Body of pancreas (tissue), 4 donors: ENCODE measurements around the gene KRTAP10-5. TPM values are rescaled to one million over a fixed set of nuclear protein-coding genes. Genes with fewer than 3 reads are reported as not detected.
"Not testable (repeated sequence)": the region's sequence is repeated elsewhere in the genome, so short reads cannot be mapped to it uniquely, and the experiment has no call there.

Source experiments
- ATAC-seq: fragments of 150-250 bp; one replicate; pipeline ENCODE4 v1.9.1; 2016
- DNase-seq, 4 donors: peaks; one replicate each; pipeline ENCODE4 v3.0.0-alpha.2; 2019
- H3K27ac ChIP-seq, 4 donors: fragments of 200-600 bp; sonication (generic); 1 replicate in 3 of 4; 2 replicates in 1 of 4; pipeline versions ENCODE4 v1.5.1 to v1.6.1; 2016 to 2019; ENCODE audit warnings: mild to moderate bottlenecking in 1 of 4, mixed read lengths in 1 of 4, moderate library complexity in 1 of 4
- H3K27me3 ChIP-seq, 2 donors: fragments of 200-600 bp; sonication (generic); one replicate each; pipeline ENCODE4 v1.6.0; 2016; ENCODE audit warnings: mild to moderate bottlenecking in 1 of 2
- H3K36me3 ChIP-seq, 2 donors: fragments of 200-600 bp; sonication (generic); replicated peaks in 1 of 2; 2 replicates each; pipeline ENCODE4 v1.5.1; 2016; ENCODE audit warnings: low read depth in 2 of 2; ENCODE audit not compliant: insufficient read depth in 1 of 2
- H3K4me1 ChIP-seq: fragments of 200-600 bp; sonication (generic); one replicate; pipeline ENCODE4 v1.6.0; 2016
- H3K4me3 ChIP-seq, 2 donors: fragments of 200-600 bp; sonication (generic); 1 replicate in 1 of 2; 2 replicates in 1 of 2; pipeline ENCODE4 v1.5.1; 2016 to 2019
- H3K9me3 ChIP-seq, 3 donors: fragments of 200-600 bp; sonication (generic); 1 replicate in 2 of 3; 2 replicates in 1 of 3; pipeline ENCODE4 v1.5.1; 2016
- CTCF ChIP-seq, 7 experiments: fragments of 450-650 bp in 4 of 7; fragments of 200-600 bp in 3 of 7; sonication (generic) in 3 of 7; IDR thresholded peaks; one replicate each; pipeline ENCODE4 v1.5.1; 2016 to 2019; ENCODE audit warnings: antibody characterized with exemption in 7 of 7
- POLR2A ChIP-seq, 3 donors: fragments of 450-650 bp; IDR thresholded peaks; one replicate each; pipeline ENCODE4 v1.6.1; 2016; ENCODE audit warnings: antibody characterized with exemption in 3 of 3, mild to moderate bottlenecking in 2 of 3
- WGBS, 2 donors: methylation state at CpG; one replicate each; pipeline ENCODE4 v1.1.5; 2017; 5-methylcytosine and 5-hydroxymethylcytosine counted together
- intact Hi-C: fragments of 100-400 bp; cut with DNase I; formaldehyde crosslinking; loops from one replicate; pipeline ENCODE4 v1.15.1; 2023
- total RNA-seq, 2 donors: library from RNA; depleted of rRNA; stranded (reverse); fragments of >200 nt; gene quantifications; one replicate each; pipeline ENCODE4 v1.1.0, GENCODE V29; 2016

Gene KRTAP10-5
- total RNA-seq, 2 donors from 2014 or later = not detected

- WGBS, 2 donors = 62 to 65% methylated on average over 6 to 13 of the region's 13 CpGs
- intact Hi-C loops = no loop called here
- Histone ChIP-seq H3K27me3 (peaks cover 0 to 2% of the 10 kb centered on the region in 2 donors), H3K36me3 (no peaks in the 10 kb centered on the region), H3K9me3 (no peaks in the 10 kb centered on the region), H3K4me3 (no peak overlapping the region), H3K4me1 (no peaks in the 10 kb centered on the region), H3K27ac (no peak overlapping the region)
- no peak for DNase-seq
- TF ChIP-seq CTCF (IDR thresholded peaks at IDR 0.05) (no peak), POLR2A (IDR thresholded peaks at IDR 0.05) (no peak)
- no peak for ATAC-seq
Observed at GRCh38 chr21:44552681-44553080, 27.7 kb downstream of the KRTAP10-5 start.

- Histone ChIP-seq H3K4me3 (no peak overlapping the region), H3K27ac (no peak overlapping the region), H3K27me3 (peaks cover 0 to 3% of the 10 kb centered on the region in 2 donors), H3K36me3 (no peaks in the 10 kb centered on the region), H3K9me3 (no peaks in the 10 kb centered on the region), H3K4me1 (no peaks in the 10 kb centered on the region)
- ATAC-seq = no peak
- DNase-seq = no peak
- intact Hi-C loops = no loop called here
- no peak for TF ChIP-seq CTCF (IDR thresholded peaks at IDR 0.05)
- TF ChIP-seq POLR2A (IDR thresholded peaks at IDR 0.05) = no peak
- 83% methylated on average over 6 of the region's 6 CpGs; no CpG with 5 or more reads in 1 of the 2 donors for WGBS, 2 donors
Observed at GRCh38 chr21:44552136-44552535, 28.3 kb downstream of the KRTAP10-5 start.

GRCh38 chr21:44551340-44551961, 29.0 kb downstream of the KRTAP10-5 start, which contains the start of gene KRTAP10-2:
Gene KRTAP10-2, minus strand, starts transcription at chr21:44551505. Its CDS starts 47 bp downstream, at chr21:44551458.
- intact Hi-C loops = no loop called here
- Histone ChIP-seq H3K36me3 (no peaks in the 10 kb centered on the region), H3K27me3 (peaks cover 0 to 3% of the 10 kb centered on the region in 2 donors), H3K4me3 (no peak within 1 kb of the TSS), H3K4me1 (no peaks in the 10 kb centered on the region), H3K27ac (no peak within 1 kb of the TSS), H3K9me3 (peaks cover 0 to 4% (median 0%) of the 10 kb centered on the region in 3 donors)
- TF ChIP-seq CTCF (IDR thresholded peaks at IDR 0.05) = no peak
- no peak for TF ChIP-seq POLR2A (IDR thresholded peaks at IDR 0.05)
- DNase-seq = no peak
- ATAC-seq = no peak
- 44 to 46% methylated on average over 10 to 15 of the region's 17 CpGs for WGBS, 2 donors

GRCh38 chr21:44550807-44551206, 29.6 kb downstream of the KRTAP10-5 start:
- WGBS, 2 donors = 47 to 50% methylated on average over 4 to 10 of the region's 10 CpGs
- no peak for TF ChIP-seq CTCF (IDR thresholded peaks at IDR 0.05)
- Histone ChIP-seq H3K4me3 (no peak overlapping the region), H3K36me3 (no peaks in the 10 kb centered on the region), H3K27me3 (peaks cover 0 to 3% of the 10 kb centered on the region in 2 donors), H3K27ac (no peak overlapping the region), H3K4me1 (no peaks in the 10 kb centered on the region), H3K9me3 (peaks cover 0 to 5% (median 0%) of the 10 kb centered on the region in 3 donors)
- intact Hi-C loops = no loop called here
- DNase-seq = no peak
- ATAC-seq = no peak

- ATAC-seq, H3K4me3 ChIP-seq, H3K36me3 ChIP-seq, intact Hi-C loops, H3K27ac ChIP-seq, H3K4me1 ChIP-seq, H3K9me3 ChIP-seq, DNase-seq, H3K27me3 ChIP-seq: not testable (repeated sequence)
- 36 to 45% methylated on average over 3 to 14 of the region's 17 CpGs for WGBS, 2 donors
Observed at GRCh38 chr21:44550285-44550684, 30.1 kb downstream of the KRTAP10-5 start.
